Stomach (tissue), 9 donors: Measurements from ENCODE around the gene C11orf21. TPM values are rescaled to one million over a fixed set of nuclear protein-coding genes. Genes with fewer than 3 reads are reported as not detected.
"Not testable (repeated sequence)": the region's sequence is repeated elsewhere in the genome, so short reads cannot be mapped to it uniquely, and the experiment has no call there.

Source experiments
- DNase-seq, 2 donors: peaks; one replicate each; pipeline versions ENCODE4 v3.0.0 to v3.0.0-alpha.2; 2013 to 2019
- H3K27ac ChIP-seq, 5 donors: fragments of 200-600 bp in 4 of 5; sonication (generic) in 4 of 5; one replicate each; pipeline ENCODE4 v1.5.1; 2013 to 2019; ENCODE audit warnings: mild to moderate bottlenecking in 1 of 5, moderate library complexity in 1 of 5
- H3K27me3 ChIP-seq, 3 donors: fragments of 200-600 bp; sonication (generic); one replicate each; pipeline ENCODE4 v1.5.1; 2017 to 2019; ENCODE audit warnings: mixed run types in 1 of 3
- H3K36me3 ChIP-seq, 4 donors: fragments of 200-600 bp; sonication (generic); 1 replicate in 3 of 4; 2 replicates in 1 of 4; pipeline ENCODE4 v1.5.1; 2016 to 2019
- H3K4me1 ChIP-seq, 4 donors: fragments of 200-600 bp; sonication (generic); one replicate each; pipeline ENCODE4 v1.5.1; 2016 to 2019
- H3K4me3 ChIP-seq, 4 donors: fragments of 200-600 bp; sonication (generic) in 3 of 4; one replicate each; pipeline ENCODE4 v1.5.1; 2016 to 2019; ENCODE audit warnings: mild to moderate bottlenecking in 1 of 4
- H3K9me3 ChIP-seq, 4 donors: fragments of 200-600 bp; sonication (generic); one replicate each; pipeline ENCODE4 v1.5.1; 2016 to 2019
- EP300 ChIP-seq: sonication (generic); formaldehyde crosslinking; IDR thresholded peaks from one replicate; pipeline ENCODE4 v1.6.1; 2017; ENCODE audit warnings: antibody characterized with exemption
- POLR2A ChIP-seq, 4 donors: fragments of 450-650 bp; IDR thresholded peaks; one replicate each; pipeline ENCODE4 v1.6.1; 2016; ENCODE audit warnings: antibody characterized with exemption in 4 of 4, control low read depth in 2 of 4, mild to moderate bottlenecking in 1 of 4, moderate library complexity in 1 of 4
- POLR2AphosphoS5 ChIP-seq, 3 donors: sonication (generic); formaldehyde crosslinking; IDR thresholded peaks; one replicate each; pipeline ENCODE4 v1.6.1; 2016; ENCODE audit warnings: antibody characterized with exemption in 3 of 3
- WGBS, 5 donors: extraction: QIAGEN DNeasy Blood & Tissue Kit in 3 of 5; methylation state at CpG; one replicate each; pipeline versions ENCODE4 v1.1.5 to v1.1.7; 2013 to 2018; 5-methylcytosine and 5-hydroxymethylcytosine counted together
- intact Hi-C: fragments of 100-400 bp; cut with DNase I; formaldehyde crosslinking; loops from one replicate; pipeline ENCODE4 v1.15.1; 2023; ENCODE audit warnings: low total_unique reads
- polyA plus RNA-seq, 3 donors: library from polyadenylated mRNA; stranded (reverse); fragments of 200-250 nt; gene quantifications; one replicate each; pipeline ENCODE4 v1.2.3, GENCODE V29; 2013
- total RNA-seq, 5 donors: library from RNA; depleted of rRNA; stranded (reverse); fragments of >200 nt; gene quantifications; one replicate each; pipeline versions ENCODE4 v1.1.0 to v1.2.3, GENCODE V29; 2014 to 2016
- TF ChIP-seq, protein P1 (sequence below), 7 experiments: fragments of 450-650 bp in 4 of 7; fragments of 200-600 bp in 3 of 7; sonication (generic) in 3 of 7; IDR thresholded peaks; one replicate each; pipeline ENCODE4 v1.5.1; 2016 to 2019; ENCODE audit warnings: antibody characterized with exemption in 7 of 7, control low read depth in 2 of 7, mild to moderate bottlenecking in 1 of 7
- donor health status: healthy with polysubstance abuse.
- donor health status: Bipolar disorder and iron deficiency.
- donor health status: healthy.

C11orf21 gene
- total and polyA plus RNA-seq, 8 donors, result 0.61 to 1.8 (median 0.82) TPM; not detected in 2

DNA sequence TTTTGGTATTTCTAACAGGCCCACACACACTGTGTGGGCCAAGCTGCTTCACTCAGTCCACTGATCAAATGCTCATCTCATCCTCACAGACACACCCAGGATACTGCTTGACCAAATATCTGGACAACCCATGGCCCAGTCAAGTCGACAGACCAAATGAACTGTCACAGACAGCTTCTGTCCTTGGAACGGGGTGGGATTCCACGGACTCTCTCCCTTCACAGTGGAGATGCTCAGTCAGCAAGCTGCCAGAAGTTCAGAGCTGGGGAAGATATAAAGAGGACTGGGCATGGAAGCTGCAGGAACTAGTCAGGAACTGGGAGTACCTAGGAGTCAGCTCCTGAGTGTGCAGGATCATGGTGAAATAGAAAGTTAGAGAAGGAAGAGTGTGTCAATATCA lies 40.8 kb upstream of the C11orf21 start:
- H3K9me3 ChIP-seq, result no peaks in the 10 kb centered on the region
- TF ChIP-seq EP300 (no peak), POLR2AphosphoS5 (IDR thresholded peaks at IDR 0.05) (no peak), POLR2A (IDR thresholded peaks at IDR 0.05) (no peak)
- TF ChIP-seq, protein P1, sequence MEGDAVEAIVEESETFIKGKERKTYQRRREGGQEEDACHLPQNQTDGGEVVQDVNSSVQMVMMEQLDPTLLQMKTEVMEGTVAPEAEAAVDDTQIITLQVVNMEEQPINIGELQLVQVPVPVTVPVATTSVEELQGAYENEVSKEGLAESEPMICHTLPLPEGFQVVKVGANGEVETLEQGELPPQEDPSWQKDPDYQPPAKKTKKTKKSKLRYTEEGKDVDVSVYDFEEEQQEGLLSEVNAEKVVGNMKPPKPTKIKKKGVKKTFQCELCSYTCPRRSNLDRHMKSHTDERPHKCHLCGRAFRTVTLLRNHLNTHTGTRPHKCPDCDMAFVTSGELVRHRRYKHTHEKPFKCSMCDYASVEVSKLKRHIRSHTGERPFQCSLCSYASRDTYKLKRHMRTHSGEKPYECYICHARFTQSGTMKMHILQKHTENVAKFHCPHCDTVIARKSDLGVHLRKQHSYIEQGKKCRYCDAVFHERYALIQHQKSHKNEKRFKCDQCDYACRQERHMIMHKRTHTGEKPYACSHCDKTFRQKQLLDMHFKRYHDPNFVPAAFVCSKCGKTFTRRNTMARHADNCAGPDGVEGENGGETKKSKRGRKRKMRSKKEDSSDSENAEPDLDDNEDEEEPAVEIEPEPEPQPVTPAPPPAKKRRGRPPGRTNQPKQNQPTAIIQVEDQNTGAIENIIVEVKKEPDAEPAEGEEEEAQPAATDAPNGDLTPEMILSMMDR (IDR thresholded peaks at IDR 0.05), result no peak
- no peak for DNase-seq
- intact Hi-C loops, result no loop called here
- H3K36me3 ChIP-seq, result no peaks in the 10 kb centered on the region
- H3K27me3 ChIP-seq, result no peaks in the 10 kb centered on the region
- no peak overlapping the region for H3K4me3 ChIP-seq
- 90 to 95% (median 92%) methylated on average over 3 of the region's 3 CpGs for WGBS, 5 donors
- no peak overlapping the region for H3K27ac ChIP-seq
- no peaks in the 10 kb centered on the region for H3K4me1 ChIP-seq

DNA sequence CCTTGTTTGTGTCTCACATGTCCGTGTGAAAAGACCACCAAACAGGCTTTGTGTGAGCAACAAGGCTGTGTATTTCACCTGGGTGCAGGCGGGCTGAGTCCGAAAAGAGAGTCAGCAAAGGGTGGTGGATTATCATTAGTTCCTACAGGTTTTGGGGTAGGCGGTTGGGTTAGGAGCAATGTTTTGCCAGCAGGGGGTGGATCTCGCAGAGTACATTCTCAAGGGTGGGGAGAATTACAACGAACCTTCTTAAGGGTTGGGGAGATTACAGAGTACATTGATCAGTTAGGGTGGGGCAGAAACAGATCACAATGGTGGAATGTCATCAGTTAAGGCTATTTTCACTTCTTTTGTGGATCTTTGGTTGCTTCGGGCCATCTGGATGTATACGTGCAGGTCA lies 37.0 kb upstream of the C11orf21 start:
- H3K9me3 ChIP-seq, H3K4me1 ChIP-seq, H3K36me3 ChIP-seq, intact Hi-C loops, H3K27me3 ChIP-seq, H3K27ac ChIP-seq, DNase-seq, H3K4me3 ChIP-seq: not testable (repeated sequence)
- WGBS, 5 donors, result 69 to 81% (median 72%) methylated on average over 8 of the region's 8 CpGs

DNA sequence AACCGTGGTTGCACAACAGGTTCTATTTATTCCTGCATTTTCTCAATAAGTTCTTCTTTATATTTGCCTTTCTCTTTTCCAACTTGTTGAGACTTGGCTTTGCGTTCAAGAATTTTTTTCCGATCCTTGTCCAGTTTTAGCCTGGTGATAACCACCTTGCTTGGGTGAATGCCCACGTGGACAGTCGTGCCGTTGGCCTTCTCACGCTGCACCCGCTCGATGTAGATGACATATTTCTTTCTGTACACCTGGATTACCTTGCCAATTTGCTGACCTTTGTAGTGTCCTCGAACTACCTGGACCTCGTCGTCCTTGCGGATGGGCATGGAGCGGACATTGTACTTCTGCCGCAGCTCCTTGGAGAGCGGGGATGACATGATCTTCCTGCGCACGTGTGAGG lies 33.6 kb upstream of the C11orf21 start:
- H3K9me3 ChIP-seq, H3K36me3 ChIP-seq, H3K4me1 ChIP-seq, DNase-seq, H3K27me3 ChIP-seq, intact Hi-C loops, H3K27ac ChIP-seq, H3K4me3 ChIP-seq: not testable (repeated sequence)
- 89 to 95% (median 93%) methylated on average over 17 to 18 of the region's 18 CpGs for WGBS, 5 donors

DNA sequence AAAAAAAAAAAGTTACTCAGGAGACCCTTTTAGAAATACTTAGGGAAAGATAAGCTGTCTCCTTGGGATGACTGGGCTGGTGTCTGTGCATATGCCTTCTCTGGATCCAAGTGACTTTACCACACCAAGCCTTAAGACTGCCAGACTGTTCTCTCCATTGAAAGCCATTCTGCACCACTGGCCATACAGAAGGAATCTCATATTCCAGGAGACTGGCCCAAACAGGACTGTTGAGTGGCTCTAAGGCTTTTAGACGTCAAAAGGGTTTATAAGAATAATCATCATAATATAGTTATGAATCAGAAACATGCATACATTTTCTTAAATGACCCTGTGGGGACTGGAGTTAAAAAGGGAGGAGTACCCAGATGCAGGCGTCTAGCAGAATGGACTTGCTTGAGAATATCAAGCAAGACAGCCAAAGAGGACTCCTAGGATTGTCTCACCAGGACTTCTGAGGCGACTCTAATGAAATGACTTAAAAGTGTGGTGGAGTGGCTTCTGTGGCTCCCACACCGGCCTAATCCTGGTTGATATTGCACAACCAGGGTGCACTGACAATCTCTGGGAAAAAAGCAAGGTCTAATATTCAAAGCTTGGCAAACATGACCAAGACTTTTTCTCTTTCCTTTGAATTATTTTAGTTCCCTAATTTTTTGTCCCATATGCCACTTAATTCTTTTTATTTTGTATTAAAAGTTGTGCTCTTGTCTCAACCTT lies 31.9 kb upstream of the C11orf21 start:
- H3K4me3 ChIP-seq, intact Hi-C loops, H3K36me3 ChIP-seq, H3K9me3 ChIP-seq, H3K27me3 ChIP-seq, H3K27ac ChIP-seq, DNase-seq, H3K4me1 ChIP-seq: not testable (repeated sequence)
- 78 to 100% (median 93%) methylated on average over 2 of the region's 4 CpGs; no CpG with 5 or more reads in 1 of the 5 donors for WGBS, 5 donors

DNA sequence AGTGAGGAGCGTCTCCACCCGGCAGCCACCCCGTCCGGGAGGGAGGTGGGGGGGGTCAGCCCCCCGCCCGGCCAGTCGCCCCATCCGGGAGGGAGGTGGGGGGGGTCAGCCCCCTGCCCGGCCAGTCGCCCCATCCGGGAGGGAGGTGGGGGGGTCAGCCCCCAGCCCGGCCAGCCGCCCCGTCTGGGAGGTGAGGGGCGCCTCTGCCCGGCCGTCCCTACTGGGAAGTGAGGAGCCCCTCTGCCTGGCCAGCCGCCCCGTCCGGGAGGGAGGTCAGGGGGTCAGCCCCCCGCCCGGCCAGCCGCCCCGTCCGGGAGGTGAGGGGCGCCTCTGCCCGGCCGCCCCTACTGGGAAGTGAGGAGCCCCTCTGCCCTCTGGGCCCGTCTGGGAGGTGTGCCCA lies 30.9 kb upstream of the C11orf21 start:
- 93 to 96% (median 94%) methylated on average over 4 to 25 of the region's 29 CpGs for WGBS, 5 donors
- H3K9me3 ChIP-seq, DNase-seq, H3K4me3 ChIP-seq, H3K27ac ChIP-seq, H3K4me1 ChIP-seq, intact Hi-C loops, H3K36me3 ChIP-seq, H3K27me3 ChIP-seq: not testable (repeated sequence)

DNA sequence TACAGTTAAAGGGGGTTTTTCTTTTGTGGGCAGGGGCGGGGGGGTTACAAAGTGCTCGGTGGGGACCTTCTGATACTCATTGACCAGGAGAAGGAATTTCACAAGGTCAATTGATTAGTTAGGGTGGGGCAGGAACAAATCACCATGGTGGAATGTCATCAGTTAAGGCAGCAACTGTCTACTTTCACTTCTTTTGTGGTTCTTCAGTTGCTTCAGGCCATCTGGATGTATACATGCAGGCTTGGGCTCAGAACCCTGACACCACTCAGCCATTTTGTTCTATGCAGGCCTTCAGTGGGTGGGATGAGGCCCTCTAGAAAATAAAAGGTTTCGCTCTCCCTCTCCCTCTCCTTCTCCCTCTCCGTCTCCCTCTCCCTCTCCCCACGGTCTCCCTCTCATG lies 29.7 kb upstream of the C11orf21 start:
- H3K36me3 ChIP-seq, result no peaks in the 10 kb centered on the region
- H3K27ac ChIP-seq, result no peak overlapping the region
- no peaks in the 10 kb centered on the region for H3K27me3 ChIP-seq
- peaks cover 0 to 9% (median 6%) of the 10 kb centered on the region in 4 donors for H3K9me3 ChIP-seq
- DNase-seq, result no peak
- no peaks in the 10 kb centered on the region for H3K4me1 ChIP-seq
- no peak overlapping the region for H3K4me3 ChIP-seq
- WGBS, 5 donors, result 92 to 98% (median 95%) methylated on average over 5 of the region's 5 CpGs
- no peak for TF ChIP-seq POLR2AphosphoS5 (IDR thresholded peaks at IDR 0.05)
- no peak for TF ChIP-seq POLR2A (IDR thresholded peaks at IDR 0.05)
- TF ChIP-seq EP300, result no peak
- TF ChIP-seq, protein P1 (IDR thresholded peaks at IDR 0.05), result no peak
- intact Hi-C loops, result no loop called here
